ENCODE measurements around the gene CRY2. TPM values are rescaled to one million over a fixed set of nuclear protein-coding genes. Genes with fewer than 3 reads are reported as not detected.
A peak's percentile ranks its signal among the peaks of the same experiment; 100 is the strongest.

The CRY2 gene
- total RNA-seq, 5 donors from 2014 or later (not counting 1 experiment from before 2014, with no cell fraction given): 54.0 to 198 (median 63.5) TPM

DNA sequence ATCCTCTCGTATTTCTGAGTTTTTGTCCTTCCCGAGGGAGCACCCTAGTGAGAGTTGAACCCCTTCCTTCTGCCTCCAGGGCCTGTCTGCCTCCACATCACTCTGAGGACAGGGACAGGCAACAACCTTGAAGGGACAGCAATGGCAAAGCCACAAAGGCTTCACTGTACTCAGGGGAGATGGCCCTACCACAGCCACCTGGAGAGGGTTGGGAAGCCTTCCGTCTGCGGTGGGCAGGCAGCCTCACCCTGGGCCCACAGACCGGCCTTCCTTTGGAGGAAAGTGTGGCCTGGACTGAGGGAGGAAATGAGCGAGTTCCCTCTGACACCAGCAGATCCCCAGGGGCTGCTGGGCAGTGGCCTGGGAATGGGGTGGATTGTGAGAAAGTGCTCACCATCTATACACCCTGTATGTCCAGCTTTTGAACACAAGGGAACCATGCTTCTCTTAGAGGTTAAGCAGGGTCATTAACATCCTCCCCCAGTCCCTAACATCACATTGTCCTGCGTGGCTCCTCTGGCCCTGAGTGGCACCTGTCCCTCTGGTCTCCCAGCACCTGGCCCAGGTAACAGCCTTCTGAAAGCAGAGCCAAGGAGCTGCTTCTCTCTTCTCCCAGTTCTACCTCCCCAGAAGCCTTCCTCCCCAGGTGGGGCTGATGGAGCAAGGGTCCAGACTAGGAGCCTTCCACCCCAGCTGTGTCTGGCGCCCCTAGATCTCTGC is 35.5 kb upstream of the CRY2 start:
- peak overlapping the region in 1 of 2 donors; percentile 61 for H3K27ac Mint-ChIP-seq
- POLR2A ChIA-PET: no interaction called here

DNA sequence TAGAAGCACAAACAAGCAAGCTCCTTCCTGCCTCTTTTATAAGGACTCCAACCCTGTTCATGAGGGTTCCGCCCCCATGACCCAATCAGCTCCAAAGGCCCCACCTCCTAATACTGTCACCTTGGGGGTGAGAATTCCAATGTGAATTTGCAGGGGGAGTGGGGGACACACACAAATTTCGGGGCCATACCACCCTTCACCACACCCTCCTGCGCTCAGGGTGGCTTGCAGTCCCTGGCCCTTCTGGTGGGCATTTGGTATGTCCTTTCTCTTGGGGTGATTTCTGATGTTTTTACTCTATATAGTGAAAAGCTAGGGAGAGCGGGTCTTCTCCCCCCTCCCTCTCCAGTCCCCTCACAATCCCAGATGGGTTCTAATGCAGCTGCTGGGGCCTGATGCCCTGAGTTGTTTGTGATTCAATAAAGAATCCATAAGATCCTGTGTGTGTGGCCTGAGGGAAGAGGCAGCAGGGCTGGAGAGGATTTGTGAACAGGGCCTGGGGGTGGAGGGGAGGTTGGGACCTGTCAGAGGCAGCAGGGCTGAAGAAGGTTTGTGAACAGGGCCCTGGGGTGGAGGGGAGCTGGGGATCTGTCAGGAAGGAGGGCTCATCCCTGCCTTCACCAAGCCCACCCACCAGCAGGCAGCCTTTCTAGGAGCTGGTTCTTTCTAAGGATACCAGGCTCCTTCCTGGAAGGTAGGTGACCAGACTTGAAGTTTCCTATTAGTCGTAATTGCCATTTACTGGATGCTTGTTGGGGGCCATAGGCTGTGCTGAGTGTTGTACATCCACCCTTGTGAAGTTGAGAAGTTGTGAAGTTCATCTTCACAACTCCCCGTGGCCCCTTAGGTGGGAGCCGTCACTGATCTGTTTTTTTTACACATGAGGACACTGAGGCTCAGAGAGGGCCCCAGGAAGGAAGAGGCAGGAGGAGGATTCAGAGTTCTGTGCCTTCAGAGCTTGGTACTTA is 34.4 kb upstream of the CRY2 start:
- peaks cover 12% of the 10 kb centered on the region for H3K36me3 Mint-ChIP-seq
- POLR2A ChIA-PET: no interaction called here

More for the DNA sequence above, 35.5 kb upstream of the CRY2 start:
- H3K27me3 Mint-ChIP-seq: no peaks in the 10 kb centered on the region
- H3K27me3 ChIP-seq (replicated peaks in 1 of 2; ENCODE audit: control insufficient read depth in 2 of 2, extremely low read depth in 1 of 2, insufficient read depth in 2 of 2, low read length in 1 of 2): no peaks in the 10 kb centered on the region
- H3K9me3 Mint-ChIP-seq: no peaks in the 10 kb centered on the region
- CTCF ChIA-PET: no interaction called here
- H3K36me3 ChIP-seq (ENCODE audit: control insufficient read depth in 2 of 2, extremely low read depth in 1 of 2, insufficient read depth in 1 of 2, low read length in 1 of 2): peaks cover 16 to 33% of the 10 kb centered on the region in 2 donors
- no peak overlapping the region for H3K4me3 Mint-ChIP-seq
- peaks cover 12% of the 10 kb centered on the region for H3K36me3 Mint-ChIP-seq
- H3K4me3 ChIP-seq (ENCODE audit: control insufficient read depth in 1 of 2, extremely low read depth in 1 of 2, low read length in 1 of 2): no peak overlapping the region
- no peak for ATAC-seq (replicated peaks in 1 of 4)
- DNase-seq: no peak
- 95% methylated on average over 7 of the region's 8 CpGs for WGBS (ENCODE audit: insufficient coverage)
- no peaks in the 10 kb centered on the region for H3K9me3 ChIP-seq
- peaks cover 4 to 37% of the 10 kb centered on the region in 2 experiments for H3K4me1 ChIP-seq (ENCODE audit: control insufficient read depth in 1 of 2, extremely low read depth in 1 of 2, insufficient read depth in 2 of 2, low read length in 2 of 2)
- no peak overlapping the region for H3K27ac ChIP-seq (ENCODE audit: low read length)
- H3K4me1 Mint-ChIP-seq: peaks cover 34 to 40% (median 38%) of the 10 kb centered on the region in 3 donors

DNA sequence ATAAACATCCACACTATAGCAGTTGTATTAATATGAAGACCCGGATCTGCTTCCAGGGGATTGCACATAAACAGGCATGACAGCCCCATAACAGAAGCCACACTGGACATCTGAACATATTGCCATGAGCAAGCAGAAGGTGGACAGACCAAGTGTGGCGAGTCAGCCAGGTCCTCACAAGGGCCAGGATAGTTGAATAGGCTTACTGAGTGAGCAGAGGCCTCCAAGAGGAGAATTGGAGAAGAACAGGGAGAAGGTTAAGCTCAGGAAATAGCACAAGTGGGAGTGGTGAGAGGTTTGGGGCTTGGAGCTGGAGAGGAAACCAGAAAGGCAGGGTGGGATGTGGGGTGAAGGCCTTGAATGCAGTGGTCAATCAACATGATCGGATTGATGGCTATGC is 31.5 kb upstream of the CRY2 start:
- ATAC-seq (replicated peaks in 1 of 4): no peak
- DNase-seq: no peak
- CTCF ChIA-PET: interaction anchor here in 1 of 2 donors (0.7 kb wide), 1 partner anchor 15 kb away, joined by 3 read pairs; no protein-coding TSS in a partner anchor

More for the DNA sequence above, 34.4 kb upstream of the CRY2 start:
- H3K27ac Mint-ChIP-seq: peak overlapping the region in 1 of 2 donors; percentile 31
- ATAC-seq (replicated peaks in 1 of 4) (no peak), DNase-seq (no peak)
- no peaks in the 10 kb centered on the region for H3K27me3 Mint-ChIP-seq
- H3K4me1 Mint-ChIP-seq: peaks cover 23 to 28% (median 27%) of the 10 kb centered on the region in 3 donors
- Histone ChIP-seq H3K36me3 (ENCODE audit: control insufficient read depth in 2 of 2, extremely low read depth in 1 of 2, insufficient read depth in 1 of 2, low read length in 1 of 2) (peaks cover 13 to 31% of the 10 kb centered on the region in 2 donors), H3K4me1 (ENCODE audit: control insufficient read depth in 1 of 2, extremely low read depth in 1 of 2, insufficient read depth in 2 of 2, low read length in 2 of 2) (peaks cover 0 to 25% of the 10 kb centered on the region in 2 experiments), H3K27ac (ENCODE audit: low read length) (no peak overlapping the region), H3K4me3 (ENCODE audit: control insufficient read depth in 1 of 2, extremely low read depth in 1 of 2, low read length in 1 of 2) (no peak overlapping the region), H3K27me3 (replicated peaks in 1 of 2; ENCODE audit: control insufficient read depth in 2 of 2, extremely low read depth in 1 of 2, insufficient read depth in 2 of 2, low read length in 1 of 2) (no peaks in the 10 kb centered on the region), H3K9me3 (no peaks in the 10 kb centered on the region)
- 70% methylated on average over 2 of the region's 7 CpGs for whole genome bisulfite sequencing (ENCODE audit: insufficient coverage)
- CTCF ChIA-PET: interaction anchor here (0.6 to 0.7 kb wide), 2 partner anchors 150 to 154 kb away, joined by 3 to 6 read pairs; no protein-coding TSS in a partner anchor
- no peaks in the 10 kb centered on the region for H3K9me3 Mint-ChIP-seq
- H3K4me3 Mint-ChIP-seq: no peak overlapping the region

DNA sequence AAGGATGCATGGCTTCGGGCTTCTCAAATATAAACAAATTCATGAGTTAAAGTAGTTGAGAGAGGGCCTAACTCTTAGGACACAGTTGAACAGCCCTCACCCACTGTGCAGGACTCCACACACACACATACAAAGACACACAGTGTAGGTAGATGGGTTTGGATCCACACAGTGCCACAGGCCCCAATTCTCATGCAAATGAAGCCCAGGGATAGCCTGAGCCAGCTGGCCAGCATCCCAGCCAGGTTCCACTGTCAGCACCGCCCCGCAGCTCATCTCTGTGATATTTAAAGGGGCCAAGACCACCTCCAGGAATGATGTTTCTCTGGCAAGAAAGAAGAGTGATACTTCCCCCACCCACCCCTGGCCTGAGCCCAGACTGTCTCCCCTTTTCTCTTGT is 30.7 kb upstream of the CRY2 start:
- peaks cover 0 to 3% of the 10 kb centered on the region in 2 experiments for H3K4me1 ChIP-seq (ENCODE audit: control insufficient read depth in 1 of 2, extremely low read depth in 1 of 2, insufficient read depth in 2 of 2, low read length in 2 of 2)
- peaks cover 0 to 3% of the 10 kb centered on the region in 2 experiments for H3K27me3 ChIP-seq (replicated peaks in 1 of 2; ENCODE audit: control insufficient read depth in 2 of 2, extremely low read depth in 1 of 2, insufficient read depth in 2 of 2, low read length in 1 of 2)
- no peak overlapping the region for H3K27ac ChIP-seq (ENCODE audit: low read length)
- ChIA-PET POLR2A (interaction anchor here in 1 of 2 donors (0.6 kb wide), 1 partner anchor 32 kb away, joined by 4 read pairs; no protein-coding TSS in a partner anchor), CTCF (interaction anchor here in 1 of 2 donors (0.7 kb wide), 1 partner anchor 16 kb away, joined by 3 read pairs; no protein-coding TSS in a partner anchor)
- ATAC-seq (replicated peaks in 1 of 4) (no peak), DNase-seq (no peak)
- Mint-ChIP-seq H3K9me3 (no peaks in the 10 kb centered on the region), H3K36me3 (no peaks in the 10 kb centered on the region), H3K4me3 (no peak overlapping the region), H3K27ac (no peak overlapping the region), H3K4me1 (no peaks in the 10 kb centered on the region), H3K27me3 (no peaks in the 10 kb centered on the region)
- peaks cover 2 to 6% of the 10 kb centered on the region in 2 donors for H3K36me3 ChIP-seq (ENCODE audit: control insufficient read depth in 2 of 2, extremely low read depth in 1 of 2, insufficient read depth in 1 of 2, low read length in 1 of 2)
- H3K4me3 ChIP-seq (ENCODE audit: control insufficient read depth in 1 of 2, extremely low read depth in 1 of 2, low read length in 1 of 2): no peak overlapping the region
- no peaks in the 10 kb centered on the region for H3K9me3 ChIP-seq
- WGBS (ENCODE audit: insufficient coverage): 100% methylated on average over 2 of the region's 3 CpGs

More for the DNA sequence above, 31.5 kb upstream of the CRY2 start:
- H3K9me3 Mint-ChIP-seq: no peaks in the 10 kb centered on the region
- Histone ChIP-seq H3K9me3 (no peaks in the 10 kb centered on the region), H3K27ac (ENCODE audit: low read length) (no peak overlapping the region), H3K27me3 (replicated peaks in 1 of 2; ENCODE audit: control insufficient read depth in 2 of 2, extremely low read depth in 1 of 2, insufficient read depth in 2 of 2, low read length in 1 of 2) (no peaks in the 10 kb centered on the region), H3K4me3 (ENCODE audit: control insufficient read depth in 1 of 2, extremely low read depth in 1 of 2, low read length in 1 of 2) (no peak overlapping the region), H3K36me3 (ENCODE audit: control insufficient read depth in 2 of 2, extremely low read depth in 1 of 2, insufficient read depth in 1 of 2, low read length in 1 of 2) (peaks cover 9 to 15% of the 10 kb centered on the region in 2 donors), H3K4me1 (ENCODE audit: control insufficient read depth in 1 of 2, extremely low read depth in 1 of 2, insufficient read depth in 2 of 2, low read length in 2 of 2) (peaks cover 0 to 3% of the 10 kb centered on the region in 2 experiments)
- WGBS (ENCODE audit: insufficient coverage): 65% methylated on average over 2 of the region's 3 CpGs
- no peaks in the 10 kb centered on the region for H3K27me3 Mint-ChIP-seq
- peaks cover 0 to 2% (median 0%) of the 10 kb centered on the region in 3 donors for H3K4me1 Mint-ChIP-seq
- no peak overlapping the region for H3K27ac Mint-ChIP-seq
- POLR2A ChIA-PET: no interaction called here
- H3K4me3 Mint-ChIP-seq: no peak overlapping the region
- H3K36me3 Mint-ChIP-seq: peaks cover 3% of the 10 kb centered on the region

DNA sequence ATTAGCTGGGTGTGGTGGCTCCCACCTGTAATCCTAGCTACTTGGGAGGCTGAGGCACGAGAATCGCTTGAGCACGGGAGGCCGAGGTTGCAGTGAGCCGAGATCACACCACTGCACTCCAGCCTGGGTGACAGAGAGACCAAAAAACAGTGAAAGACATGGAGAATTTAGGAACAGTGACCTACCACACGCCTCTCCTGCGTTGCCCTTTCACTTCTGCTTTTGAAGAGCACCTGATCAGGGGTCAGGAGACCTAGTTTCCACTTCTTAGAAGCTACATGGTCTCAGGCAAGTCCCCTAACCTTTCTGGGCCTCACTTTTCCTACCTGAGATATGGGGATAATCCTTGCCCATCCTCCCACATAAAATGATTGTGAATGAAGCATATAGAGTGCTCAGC is 30.1 kb upstream of the CRY2 start:
- Histone ChIP-seq H3K4me3 (ENCODE audit: control insufficient read depth in 1 of 2, extremely low read depth in 1 of 2, low read length in 1 of 2) (no peak overlapping the region), H3K9me3 (no peaks in the 10 kb centered on the region), H3K27me3 (replicated peaks in 1 of 2; ENCODE audit: control insufficient read depth in 2 of 2, extremely low read depth in 1 of 2, insufficient read depth in 2 of 2, low read length in 1 of 2) (peaks cover 0 to 3% of the 10 kb centered on the region in 2 experiments), H3K27ac (ENCODE audit: low read length) (no peak overlapping the region), H3K36me3 (ENCODE audit: control insufficient read depth in 2 of 2, extremely low read depth in 1 of 2, insufficient read depth in 1 of 2, low read length in 1 of 2) (peaks cover 0 to under 1% of the 10 kb centered on the region in 2 donors), H3K4me1 (ENCODE audit: control insufficient read depth in 1 of 2, extremely low read depth in 1 of 2, insufficient read depth in 2 of 2, low read length in 2 of 2) (peaks cover 0 to 3% of the 10 kb centered on the region in 2 experiments)
- ChIA-PET POLR2A (no interaction called here), CTCF (no interaction called here)
- Mint-ChIP-seq H3K36me3 (no peaks in the 10 kb centered on the region), H3K4me1 (no peaks in the 10 kb centered on the region), H3K27me3 (no peaks in the 10 kb centered on the region), H3K27ac (no peak overlapping the region), H3K4me3 (no peak overlapping the region), H3K9me3 (no peaks in the 10 kb centered on the region)
- no peak for DNase-seq
- WGBS (ENCODE audit: insufficient coverage): 91% methylated on average over 7 of the region's 7 CpGs
- no peak for ATAC-seq (replicated peaks in 1 of 4)

DNA sequence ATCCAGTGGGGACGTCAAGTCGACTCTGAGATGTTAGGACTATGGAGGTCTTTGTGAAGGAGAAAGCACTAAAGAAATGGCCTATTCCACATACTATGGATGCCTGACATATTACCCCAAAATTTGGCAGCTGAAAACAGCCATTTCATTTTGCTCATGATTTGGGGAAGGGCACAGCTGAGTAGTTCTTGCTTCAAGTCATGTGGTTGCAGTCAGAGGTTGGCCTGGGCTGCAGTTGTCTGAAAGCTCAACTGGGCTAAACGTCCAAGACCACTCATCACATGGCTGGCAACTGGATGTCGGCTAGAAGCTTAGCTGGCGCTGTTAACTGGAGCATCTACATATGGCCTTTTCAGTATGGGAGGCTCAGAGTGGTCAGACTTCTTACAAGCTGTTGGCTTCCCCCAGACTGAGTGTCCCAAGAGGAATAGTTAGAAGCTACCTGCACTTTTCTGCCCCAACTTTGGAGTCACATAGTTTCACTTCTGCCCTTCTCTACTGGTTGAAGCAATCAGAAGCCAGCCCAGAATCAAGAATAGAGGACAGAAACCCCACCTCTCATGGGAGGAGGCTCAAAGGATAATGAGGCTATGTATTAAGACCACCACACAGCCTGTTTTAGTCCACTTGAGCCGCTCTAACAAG is 28.2 kb upstream of the CRY2 start:
- CTCF ChIA-PET: no interaction called here
- no peaks in the 10 kb centered on the region for H3K36me3 Mint-ChIP-seq
- 93% methylated on average over 5 of the region's 6 CpGs for WGBS (ENCODE audit: insufficient coverage)
- Histone ChIP-seq H3K4me1 (ENCODE audit: control insufficient read depth in 1 of 2, extremely low read depth in 1 of 2, insufficient read depth in 2 of 2, low read length in 2 of 2) (no peaks in the 10 kb centered on the region), H3K36me3 (ENCODE audit: control insufficient read depth in 2 of 2, extremely low read depth in 1 of 2, insufficient read depth in 1 of 2, low read length in 1 of 2) (no peaks in the 10 kb centered on the region), H3K9me3 (no peaks in the 10 kb centered on the region), H3K4me3 (ENCODE audit: control insufficient read depth in 1 of 2, extremely low read depth in 1 of 2, low read length in 1 of 2) (no peak overlapping the region), H3K27me3 (replicated peaks in 1 of 2; ENCODE audit: control insufficient read depth in 2 of 2, extremely low read depth in 1 of 2, insufficient read depth in 2 of 2, low read length in 1 of 2) (peaks cover 0 to 3% of the 10 kb centered on the region in 2 experiments), H3K27ac (ENCODE audit: low read length) (no peak overlapping the region)
- H3K27ac Mint-ChIP-seq: no peak overlapping the region
- no peaks in the 10 kb centered on the region for H3K27me3 Mint-ChIP-seq
- POLR2A ChIA-PET: no interaction called here
- no peak overlapping the region for H3K4me3 Mint-ChIP-seq
- no peak for DNase-seq
- H3K4me1 Mint-ChIP-seq: no peaks in the 10 kb centered on the region
- no peaks in the 10 kb centered on the region for H3K9me3 Mint-ChIP-seq
- ATAC-seq (replicated peaks in 1 of 4): no peak

Data from T-cell (primary cell).